GM21717 (cell line): Measurements from ENCODE around the gene CR1.
"Not testable (repeated sequence)": the region's sequence is repeated elsewhere in the genome, so short reads cannot be mapped to it uniquely, and the experiment has no call there.

Experiments used
- ATAC-seq: cut with Tn5 transposase; IDR thresholded peaks from one replicate; pipeline ENCODE4 v1.9.1; 2021; ENCODE audit warnings: mild to moderate bottlenecking, moderate library complexity; ENCODE audit not compliant: unreplicated experiment

Gene CR1

GRCh38 chr1:207502726-207503125 lies 6.8 kb downstream of the CR1 start:
- ATAC-seq = no peak

- ATAC-seq = no peak
These were observed 8.0 kb downstream of the CR1 start for GRCh38 chr1:207503950-207504349.

- ATAC-seq = no peak
These were observed 8.5 kb downstream of the CR1 start for GRCh38 chr1:207504438-207504837.

- ATAC-seq = no peak
These were observed 14.5 kb downstream of the CR1 start for GRCh38 chr1:207510444-207510843.

- ATAC-seq = no peak
These were observed 18.9 kb downstream of the CR1 start for GRCh38 chr1:207514890-207515289.

- ATAC-seq = no peak
These were observed 20.8 kb downstream of the CR1 start for GRCh38 chr1:207516729-207517128.

- ATAC-seq = no peak
These were observed 22.8 kb downstream of the CR1 start for GRCh38 chr1:207518608-207519236.

GRCh38 chr1:207519505-207520399 lies 23.8 kb downstream of the CR1 start:
- ATAC-seq = no peak

GRCh38 chr1:207520400-207521345 lies 24.7 kb downstream of the CR1 start:
- not testable (repeated sequence) for ATAC-seq

GRCh38 chr1:207525239-207525638 lies 29.3 kb downstream of the CR1 start:
- not testable (repeated sequence) for ATAC-seq

- ATAC-seq = not testable (repeated sequence)
These were observed 32.4 kb downstream of the CR1 start for GRCh38 chr1:207528401-207528800.

GRCh38 chr1:207536263-207536662 lies 40.3 kb downstream of the CR1 start:
- ATAC-seq = not testable (repeated sequence)

- ATAC-seq = not testable (repeated sequence)
These were observed 50.9 kb downstream of the CR1 start for GRCh38 chr1:207546677-207547357.

GRCh38 chr1:207554823-207555222 lies 58.9 kb downstream of the CR1 start:
- ATAC-seq = not testable (repeated sequence)

- ATAC-seq = no peak
These were observed 69.8 kb downstream of the CR1 start for GRCh38 chr1:207565546-207566468.

- ATAC-seq = not testable (repeated sequence)
These were observed 76.0 kb downstream of the CR1 start for GRCh38 chr1:207571926-207572325.

GRCh38 chr1:207573074-207573473 lies 77.1 kb downstream of the CR1 start:
- ATAC-seq = not testable (repeated sequence)

- ATAC-seq = not testable (repeated sequence)
These were observed 79.4 kb downstream of the CR1 start for GRCh38 chr1:207575381-207575780.

- peak; percentile 30 for ATAC-seq
These were observed 83.0 kb downstream of the CR1 start for GRCh38 chr1:207578796-207579435.
